Measurements from ENCODE around the gene MYLIP.

GRCh38 chr6:16146527-16146955 lies 17.7 kb downstream of the MYLIP start:
- TF ChIP-seq CTCF (IDR thresholded peaks at IDR 0.05) (no peak), POLR2A (IDR thresholded peaks at IDR 0.05) (no peak)
